ENCODE measurements around the gene SLC40A1.

The SLC40A1 gene, protein sequence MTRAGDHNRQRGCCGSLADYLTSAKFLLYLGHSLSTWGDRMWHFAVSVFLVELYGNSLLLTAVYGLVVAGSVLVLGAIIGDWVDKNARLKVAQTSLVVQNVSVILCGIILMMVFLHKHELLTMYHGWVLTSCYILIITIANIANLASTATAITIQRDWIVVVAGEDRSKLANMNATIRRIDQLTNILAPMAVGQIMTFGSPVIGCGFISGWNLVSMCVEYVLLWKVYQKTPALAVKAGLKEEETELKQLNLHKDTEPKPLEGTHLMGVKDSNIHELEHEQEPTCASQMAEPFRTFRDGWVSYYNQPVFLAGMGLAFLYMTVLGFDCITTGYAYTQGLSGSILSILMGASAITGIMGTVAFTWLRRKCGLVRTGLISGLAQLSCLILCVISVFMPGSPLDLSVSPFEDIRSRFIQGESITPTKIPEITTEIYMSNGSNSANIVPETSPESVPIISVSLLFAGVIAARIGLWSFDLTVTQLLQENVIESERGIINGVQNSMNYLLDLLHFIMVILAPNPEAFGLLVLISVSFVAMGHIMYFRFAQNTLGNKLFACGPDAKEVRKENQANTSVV

DNA sequence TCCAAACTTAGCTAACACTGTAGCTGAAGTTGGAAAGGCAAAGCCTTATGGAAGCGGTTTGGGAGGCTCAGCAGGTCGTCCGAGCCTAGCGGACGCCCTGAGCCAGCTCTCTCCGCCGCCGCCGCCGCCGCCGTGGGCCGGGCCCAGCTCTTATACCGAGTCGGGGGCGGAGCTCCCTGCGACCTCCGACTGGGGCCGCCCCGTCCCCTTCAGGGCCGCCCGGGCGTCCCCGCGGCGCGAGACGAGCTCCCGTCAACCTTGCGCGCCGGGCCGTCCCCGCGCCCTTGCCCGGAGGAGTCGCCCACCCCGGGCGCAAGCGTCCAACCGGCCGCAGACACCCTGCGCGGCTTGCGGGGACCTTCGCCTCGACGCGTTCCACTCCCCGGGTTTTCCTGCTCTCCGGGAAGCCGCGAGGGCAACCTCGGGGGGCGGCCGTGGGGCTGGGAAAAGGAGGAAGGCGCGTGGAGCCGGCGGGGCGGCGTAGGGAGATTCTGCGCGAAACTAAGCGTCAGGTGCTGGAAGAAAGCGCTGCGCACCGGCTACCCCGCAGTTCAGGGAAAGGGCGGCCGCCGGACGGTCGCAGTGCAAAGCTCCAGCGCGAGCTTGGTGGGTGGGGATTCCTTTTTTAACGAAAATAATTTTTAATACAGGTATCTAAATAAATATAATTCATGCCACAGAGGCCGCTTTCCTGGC lies at the start of gene SLC40A1:
TSS of gene SLC40A1 (minus strand) at position 129 of the 696 bp plus-strand sequence. CDS start 326 bp downstream, outside the sequence.
- peaks cover 0 to 31% of the 10 kb centered on the region in 2 donors for H3K4me1 ChIP-seq (ENCODE audit: control insufficient read depth in 2 of 2, insufficient read depth in 2 of 2, low read length in 2 of 2)
- peak within 1 kb of the TSS; percentile 85 to 92 for H3K27ac ChIP-seq (ENCODE audit: low read depth in 2 of 2, low read length in 2 of 2)
- H3K36me3 ChIP-seq (ENCODE audit: control insufficient read depth in 2 of 2, insufficient read depth in 2 of 2, low read length in 2 of 2) = peaks cover 0 to 2% of the 10 kb centered on the region in 2 donors
- peak within 1 kb of the TSS; percentile 74 to 82 for H3K9ac ChIP-seq (ENCODE audit: low read depth in 1 of 2, low read length in 2 of 2)
- no peaks in the 10 kb centered on the region for H3K27me3 ChIP-seq (ENCODE audit: control insufficient read depth in 2 of 2, insufficient read depth in 2 of 2, low read length in 2 of 2)
- H3K4me3 ChIP-seq (ENCODE audit: low read length in 2 of 2) = peak within 1 kb of the TSS; percentile 92 to 93
- H3K9me3 ChIP-seq (ENCODE audit: control insufficient read depth in 2 of 2, low read length in 2 of 2) = no peaks in the 10 kb centered on the region

DNA sequence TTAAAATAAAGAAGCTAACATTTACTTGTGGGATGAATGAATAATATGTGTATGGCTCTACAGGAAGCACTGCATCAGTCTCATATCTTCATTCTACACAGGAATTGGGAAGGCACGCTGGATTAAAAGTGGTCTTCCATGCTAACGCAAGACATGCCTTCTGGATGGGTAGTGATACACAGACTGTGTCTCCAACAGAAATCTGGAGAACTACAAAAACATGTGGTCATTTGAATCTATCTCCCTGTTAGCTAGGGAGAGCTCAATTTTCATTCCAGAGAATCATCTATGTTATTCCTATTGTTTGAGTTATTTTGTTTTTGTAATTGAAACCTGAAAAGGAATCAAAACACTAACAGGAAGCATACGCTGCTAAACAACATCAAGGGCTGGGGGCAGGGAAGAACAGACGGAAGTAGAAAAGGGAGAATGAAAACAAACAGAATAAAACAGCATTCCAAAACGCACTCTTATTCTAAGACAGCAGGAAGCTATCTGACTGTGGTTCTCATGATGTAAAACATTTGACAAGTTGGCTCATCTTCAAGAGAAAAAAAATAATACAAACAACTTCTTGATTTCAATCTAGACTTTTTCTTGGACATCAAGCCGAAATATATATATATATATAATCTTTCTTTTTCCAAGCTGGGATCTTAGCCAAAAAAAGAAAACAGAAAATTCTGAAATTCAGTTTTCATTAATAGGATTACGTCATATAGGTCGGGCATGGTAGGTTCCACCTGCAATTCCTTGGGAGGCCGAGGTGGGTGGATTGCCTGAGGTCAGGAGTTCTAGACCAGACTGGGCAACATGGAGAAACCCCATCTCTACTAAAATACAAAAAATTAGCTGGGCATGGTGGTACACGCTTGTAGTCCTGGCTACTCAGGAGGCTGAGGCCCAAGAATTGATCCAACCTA lies 49.2 kb upstream of the SLC40A1 start:
- H3K36me3 ChIP-seq (ENCODE audit: control insufficient read depth in 2 of 2, insufficient read depth in 2 of 2, low read length in 2 of 2) = no peaks in the 10 kb centered on the region
- H3K27ac ChIP-seq (ENCODE audit: low read depth in 2 of 2, low read length in 2 of 2) = no peak overlapping the region
- H3K4me3 ChIP-seq (ENCODE audit: low read length in 2 of 2) = no peak overlapping the region
- H3K9ac ChIP-seq (ENCODE audit: low read depth in 1 of 2, low read length in 2 of 2) = no peak overlapping the region
- H3K9me3 ChIP-seq (ENCODE audit: control insufficient read depth in 2 of 2, low read length in 2 of 2) = no peaks in the 10 kb centered on the region
- H3K27me3 ChIP-seq (ENCODE audit: control insufficient read depth in 2 of 2, insufficient read depth in 2 of 2, low read length in 2 of 2) = no peaks in the 10 kb centered on the region
- no peaks in the 10 kb centered on the region for H3K4me1 ChIP-seq (ENCODE audit: control insufficient read depth in 2 of 2, insufficient read depth in 2 of 2, low read length in 2 of 2)

DNA sequence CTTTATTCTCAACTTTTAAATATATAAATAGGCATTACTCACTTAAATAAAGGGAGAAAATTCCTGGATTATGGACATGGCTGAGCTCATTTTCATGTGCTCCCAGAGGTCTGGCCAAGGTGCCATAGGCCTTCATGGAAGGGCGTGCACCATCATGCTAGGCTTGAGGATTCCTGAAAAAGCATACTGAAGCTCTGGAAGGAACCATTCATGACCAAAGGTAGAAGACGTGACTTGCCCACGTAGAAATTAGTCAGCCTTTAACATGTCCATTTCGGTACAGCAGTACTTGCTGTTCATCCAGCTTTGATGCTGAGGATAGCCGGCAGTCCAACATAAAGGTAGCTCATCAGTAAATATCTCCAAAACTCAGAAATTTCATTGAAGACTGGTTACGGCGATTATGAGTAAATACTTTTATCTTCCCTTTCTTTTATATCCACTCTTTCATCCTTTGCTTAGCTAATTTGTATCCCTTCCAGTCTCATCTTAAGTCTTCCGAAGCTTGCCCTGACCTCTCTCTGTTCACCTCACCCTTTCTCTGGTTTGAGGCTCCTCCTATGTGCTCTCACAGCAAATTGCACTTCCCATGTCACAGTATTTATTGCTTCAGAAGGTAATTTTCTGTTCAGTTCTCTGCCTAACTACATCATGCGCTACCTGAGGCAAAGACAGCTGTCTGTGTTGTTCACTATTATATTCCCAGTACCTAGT lies 48.4 kb upstream of the SLC40A1 start:
- H3K9ac ChIP-seq (ENCODE audit: low read depth in 1 of 2, low read length in 2 of 2) = no peak overlapping the region
- no peak overlapping the region for H3K27ac ChIP-seq (ENCODE audit: low read depth in 2 of 2, low read length in 2 of 2)
- H3K4me1 ChIP-seq (ENCODE audit: control insufficient read depth in 2 of 2, insufficient read depth in 2 of 2, low read length in 2 of 2) = no peaks in the 10 kb centered on the region

DNA sequence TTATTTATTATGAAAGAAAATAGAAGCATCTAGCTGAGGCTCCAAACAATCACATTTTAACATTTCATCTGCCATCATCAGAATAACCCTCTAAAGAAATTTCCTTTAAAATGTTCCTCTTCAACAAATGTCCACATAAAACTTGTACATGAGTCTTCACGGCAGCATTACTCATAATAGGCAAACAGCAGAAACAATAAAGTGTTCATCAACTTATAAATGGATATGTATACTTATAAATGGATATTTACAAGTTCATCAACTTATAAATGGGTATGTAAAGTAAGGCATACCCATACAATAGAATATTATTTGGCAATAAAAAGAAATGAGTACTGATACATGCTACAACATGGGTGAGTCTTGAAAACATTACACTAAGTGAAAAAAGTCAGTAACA lies 47.2 kb upstream of the SLC40A1 start:
- H3K9ac ChIP-seq (ENCODE audit: low read depth in 1 of 2, low read length in 2 of 2) = no peak overlapping the region
- no peaks in the 10 kb centered on the region for H3K36me3 ChIP-seq (ENCODE audit: control insufficient read depth in 2 of 2, insufficient read depth in 2 of 2, low read length in 2 of 2)
- H3K9me3 ChIP-seq (ENCODE audit: control insufficient read depth in 2 of 2, low read length in 2 of 2) = no peaks in the 10 kb centered on the region
- no peak overlapping the region for H3K27ac ChIP-seq (ENCODE audit: low read depth in 2 of 2, low read length in 2 of 2)
- H3K27me3 ChIP-seq (ENCODE audit: control insufficient read depth in 2 of 2, insufficient read depth in 2 of 2, low read length in 2 of 2) = no peaks in the 10 kb centered on the region
- no peaks in the 10 kb centered on the region for H3K4me1 ChIP-seq (ENCODE audit: control insufficient read depth in 2 of 2, insufficient read depth in 2 of 2, low read length in 2 of 2)
- no peak overlapping the region for H3K4me3 ChIP-seq (ENCODE audit: low read length in 2 of 2)

More for the DNA sequence above, 48.4 kb upstream of the SLC40A1 start:
- Histone ChIP-seq H3K9me3 (ENCODE audit: control insufficient read depth in 2 of 2, low read length in 2 of 2) (no peaks in the 10 kb centered on the region), H3K36me3 (ENCODE audit: control insufficient read depth in 2 of 2, insufficient read depth in 2 of 2, low read length in 2 of 2) (no peaks in the 10 kb centered on the region), H3K27me3 (ENCODE audit: control insufficient read depth in 2 of 2, insufficient read depth in 2 of 2, low read length in 2 of 2) (no peaks in the 10 kb centered on the region), H3K4me3 (ENCODE audit: low read length in 2 of 2) (no peak overlapping the region)

DNA sequence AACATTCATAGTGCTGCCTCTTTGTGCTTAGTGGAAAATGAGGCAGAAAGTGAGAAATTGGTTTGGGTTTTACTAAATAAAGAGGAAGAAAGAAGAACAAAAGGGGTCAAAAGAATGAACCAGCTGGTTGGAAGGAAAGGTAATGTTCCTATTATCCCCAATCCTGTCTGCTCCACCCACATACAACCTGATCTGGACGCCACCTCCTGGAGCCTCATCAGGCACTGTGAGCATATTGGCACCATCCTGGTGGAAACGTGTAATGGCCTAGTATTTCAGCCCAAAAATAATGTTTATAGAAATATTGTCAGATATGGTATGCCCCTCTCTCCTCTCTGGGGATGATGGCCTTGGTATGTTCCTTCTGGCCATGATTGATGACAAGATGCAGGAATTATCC lies 45.0 kb upstream of the SLC40A1 start:
- Histone ChIP-seq H3K4me3 (ENCODE audit: low read length in 2 of 2) (no peak overlapping the region), H3K36me3 (ENCODE audit: control insufficient read depth in 2 of 2, insufficient read depth in 2 of 2, low read length in 2 of 2) (no peaks in the 10 kb centered on the region), H3K9me3 (ENCODE audit: control insufficient read depth in 2 of 2, low read length in 2 of 2) (no peaks in the 10 kb centered on the region), H3K27ac (ENCODE audit: low read depth in 2 of 2, low read length in 2 of 2) (no peak overlapping the region), H3K9ac (ENCODE audit: low read depth in 1 of 2, low read length in 2 of 2) (no peak overlapping the region), H3K27me3 (ENCODE audit: control insufficient read depth in 2 of 2, insufficient read depth in 2 of 2, low read length in 2 of 2) (no peaks in the 10 kb centered on the region), H3K4me1 (ENCODE audit: control insufficient read depth in 2 of 2, insufficient read depth in 2 of 2, low read length in 2 of 2) (no peaks in the 10 kb centered on the region)

DNA sequence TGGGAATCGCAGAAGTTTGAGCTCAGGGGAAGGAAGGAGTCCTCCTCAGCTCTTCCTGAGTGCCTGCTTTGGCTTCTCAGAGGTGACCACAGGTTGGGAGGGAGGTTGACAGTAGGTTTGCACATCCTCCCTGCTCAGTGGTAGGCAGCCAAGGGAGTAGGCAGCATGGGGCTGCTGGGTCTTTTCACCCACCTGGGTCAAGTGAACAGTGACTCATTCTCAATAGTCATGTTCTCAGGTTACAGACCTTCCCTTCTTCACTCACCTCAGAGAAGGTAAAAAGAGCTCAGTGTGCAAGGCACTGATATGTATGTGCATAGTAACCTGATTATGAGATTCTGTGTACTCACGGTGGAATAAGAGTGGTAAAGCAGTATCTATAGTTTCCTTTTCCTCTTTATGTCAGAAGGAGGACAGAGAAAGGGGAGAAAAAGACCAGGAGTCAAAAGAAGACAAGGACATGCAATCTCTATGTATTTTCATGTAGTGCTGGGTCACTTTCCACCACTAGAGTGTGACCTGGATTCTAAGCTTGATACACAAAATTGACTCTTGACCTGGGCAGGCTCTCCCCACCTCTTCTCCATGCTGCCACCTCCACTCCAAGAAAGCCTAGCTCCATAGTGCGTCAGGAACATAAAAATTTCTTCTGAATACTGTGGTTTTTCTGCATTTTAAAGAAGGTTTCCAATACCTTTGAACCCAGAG lies 44.2 kb upstream of the SLC40A1 start:
- H3K27me3 ChIP-seq (ENCODE audit: control insufficient read depth in 2 of 2, insufficient read depth in 2 of 2, low read length in 2 of 2) = no peaks in the 10 kb centered on the region
- H3K4me3 ChIP-seq (ENCODE audit: low read length in 2 of 2) = no peak overlapping the region
- no peaks in the 10 kb centered on the region for H3K9me3 ChIP-seq (ENCODE audit: control insufficient read depth in 2 of 2, low read length in 2 of 2)
- H3K36me3 ChIP-seq (ENCODE audit: control insufficient read depth in 2 of 2, insufficient read depth in 2 of 2, low read length in 2 of 2) = no peaks in the 10 kb centered on the region
- no peak overlapping the region for H3K27ac ChIP-seq (ENCODE audit: low read depth in 2 of 2, low read length in 2 of 2)
- no peaks in the 10 kb centered on the region for H3K4me1 ChIP-seq (ENCODE audit: control insufficient read depth in 2 of 2, insufficient read depth in 2 of 2, low read length in 2 of 2)
- H3K9ac ChIP-seq (ENCODE audit: low read depth in 1 of 2, low read length in 2 of 2) = no peak overlapping the region

DNA sequence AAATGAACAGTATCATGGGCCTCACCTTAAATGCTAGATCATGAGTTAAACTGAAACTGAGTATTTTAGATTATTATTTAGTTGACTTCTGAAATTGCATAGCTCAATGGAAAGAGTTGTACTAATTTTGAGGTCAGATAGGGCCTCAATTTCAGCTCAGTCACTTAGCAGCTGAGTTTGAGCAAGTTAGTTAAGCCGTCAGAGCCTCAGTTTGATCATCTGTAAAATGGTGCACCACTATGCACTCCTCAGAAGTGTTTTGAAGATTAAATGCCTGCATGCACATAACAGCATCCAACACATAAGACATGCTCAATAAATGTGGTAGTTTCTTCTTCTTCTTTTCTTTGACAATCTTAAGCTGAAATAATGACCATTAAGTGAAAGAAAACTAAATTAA lies 42.5 kb upstream of the SLC40A1 start:
- Histone ChIP-seq H3K4me1 (ENCODE audit: control insufficient read depth in 2 of 2, insufficient read depth in 2 of 2, low read length in 2 of 2) (no peaks in the 10 kb centered on the region), H3K27me3 (ENCODE audit: control insufficient read depth in 2 of 2, insufficient read depth in 2 of 2, low read length in 2 of 2) (no peaks in the 10 kb centered on the region), H3K36me3 (ENCODE audit: control insufficient read depth in 2 of 2, insufficient read depth in 2 of 2, low read length in 2 of 2) (no peaks in the 10 kb centered on the region), H3K9me3 (ENCODE audit: control insufficient read depth in 2 of 2, low read length in 2 of 2) (no peaks in the 10 kb centered on the region), H3K9ac (ENCODE audit: low read depth in 1 of 2, low read length in 2 of 2) (no peak overlapping the region), H3K4me3 (ENCODE audit: low read length in 2 of 2) (no peak overlapping the region), H3K27ac (ENCODE audit: low read depth in 2 of 2, low read length in 2 of 2) (no peak overlapping the region)

DNA sequence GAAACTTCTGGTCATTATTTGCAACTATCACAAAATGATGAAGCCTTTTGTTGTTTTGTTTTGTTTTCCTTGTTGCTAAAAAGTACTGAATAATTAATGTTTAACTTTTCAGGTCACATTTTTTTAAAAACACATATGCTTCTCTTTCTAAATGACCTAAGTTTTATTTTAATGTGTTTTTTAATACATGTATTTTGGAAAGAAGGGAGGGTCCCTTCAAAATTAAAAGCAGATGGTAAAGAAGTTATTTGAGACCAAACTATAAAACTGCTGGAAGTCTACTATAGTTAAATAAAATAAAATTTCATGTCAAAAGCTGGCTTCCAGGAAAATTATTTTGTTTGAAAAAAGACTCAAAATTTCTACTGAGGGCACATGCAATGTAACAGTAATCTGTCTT lies 41.2 kb upstream of the SLC40A1 start:
- Histone ChIP-seq H3K27me3 (ENCODE audit: control insufficient read depth in 2 of 2, insufficient read depth in 2 of 2, low read length in 2 of 2) (no peaks in the 10 kb centered on the region), H3K9me3 (ENCODE audit: control insufficient read depth in 2 of 2, low read length in 2 of 2) (no peaks in the 10 kb centered on the region), H3K9ac (ENCODE audit: low read depth in 1 of 2, low read length in 2 of 2) (no peak overlapping the region), H3K36me3 (ENCODE audit: control insufficient read depth in 2 of 2, insufficient read depth in 2 of 2, low read length in 2 of 2) (no peaks in the 10 kb centered on the region), H3K27ac (ENCODE audit: low read depth in 2 of 2, low read length in 2 of 2) (no peak overlapping the region), H3K4me3 (ENCODE audit: low read length in 2 of 2) (no peak overlapping the region), H3K4me1 (ENCODE audit: control insufficient read depth in 2 of 2, insufficient read depth in 2 of 2, low read length in 2 of 2) (no peaks in the 10 kb centered on the region)

DNA sequence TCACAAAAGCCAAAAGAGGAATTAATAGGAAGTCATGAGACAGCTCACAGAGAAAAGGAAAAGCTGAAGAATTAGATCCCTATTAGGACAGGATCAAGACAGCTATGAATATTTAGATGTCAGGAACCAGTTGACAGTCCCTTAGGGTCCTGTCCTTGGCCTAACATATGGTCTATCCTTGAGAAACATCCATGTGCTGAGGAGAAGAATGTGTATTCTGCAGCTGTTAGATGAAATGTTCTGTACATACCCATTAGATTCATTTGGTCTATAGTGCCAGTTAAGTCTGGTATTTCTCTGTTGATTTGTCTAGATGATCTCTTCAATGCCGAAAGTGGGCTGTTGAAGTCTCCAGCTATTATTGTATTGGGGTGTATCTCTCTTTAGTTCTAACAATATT lies 37.6 kb upstream of the SLC40A1 start:
- no peaks in the 10 kb centered on the region for H3K27me3 ChIP-seq (ENCODE audit: control insufficient read depth in 2 of 2, insufficient read depth in 2 of 2, low read length in 2 of 2)
- no peaks in the 10 kb centered on the region for H3K36me3 ChIP-seq (ENCODE audit: control insufficient read depth in 2 of 2, insufficient read depth in 2 of 2, low read length in 2 of 2)
- no peaks in the 10 kb centered on the region for H3K4me1 ChIP-seq (ENCODE audit: control insufficient read depth in 2 of 2, insufficient read depth in 2 of 2, low read length in 2 of 2)
- no peak overlapping the region for H3K9ac ChIP-seq (ENCODE audit: low read depth in 1 of 2, low read length in 2 of 2)
- no peak overlapping the region for H3K4me3 ChIP-seq (ENCODE audit: low read length in 2 of 2)
- no peak overlapping the region for H3K27ac ChIP-seq (ENCODE audit: low read depth in 2 of 2, low read length in 2 of 2)
- H3K9me3 ChIP-seq (ENCODE audit: control insufficient read depth in 2 of 2, low read length in 2 of 2) = no peaks in the 10 kb centered on the region
